HEK293 (cell line): ENCODE results near the gene WLS.

ENCODE experiments used
- CTCF ChIA-PET: fragments of 350-600 bp; formaldehyde crosslinking; extraction: SDS; loops from one replicate; lab custom pipeline; 2021; ENCODE audit warnings: antibody characterized with exemption; lab: Yijun Ruan, JAX
- POLR2A ChIA-PET: fragments of 300-600 bp; formaldehyde crosslinking; extraction: SDS; loops from one replicate; lab custom pipeline; 2020; ENCODE audit warnings: antibody characterized with exemption, inconsistent platforms; lab: Yijun Ruan, JAX
- H3K27ac ChIP-seq: fragments of 200-500 bp; sonication (Bioruptor generic); 2 replicates; pipeline ENCODE4 v1.5.1; 2014; ENCODE audit warnings: low read depth, low read length, control low read depth, inconsistent platforms; ENCODE audit errors: extremely low read depth
- H3K36me3 ChIP-seq, 2 experiments: fragments of 200-500 bp in 1 of 2; sonication (Bioruptor generic) in 1 of 2; 1 replicate in 1 of 2; 2 replicates in 1 of 2; pipeline ENCODE4 v1.5.1; 2014 to 2017; ENCODE audit warnings: inconsistent platforms in 2 of 2, low read length in 2 of 2; ENCODE audit not compliant: control insufficient read depth in 2 of 2, insufficient read depth in 1 of 2
- H3K4me1 ChIP-seq: fragments of 200-500 bp; sonication (Bioruptor generic); 2 replicates; pipeline ENCODE4 v1.5.1; 2014; ENCODE audit warnings: mild to moderate bottlenecking, low read length, inconsistent platforms; ENCODE audit not compliant: control insufficient read depth, insufficient read depth
- H3K4me3 ChIP-seq: 2 replicates; pipeline ENCODE4 v1.5.1; 2011; ENCODE audit warnings: low read depth, mild to moderate bottlenecking, control low read depth, low read length, moderate library complexity
- H3K9me3 ChIP-seq: fragments of 200-500 bp; sonication (Bioruptor generic); 2 replicates; pipeline ENCODE4 v1.5.1; 2014; ENCODE audit warnings: low read depth, low read length, inconsistent platforms; ENCODE audit not compliant: control insufficient read depth, insufficient read depth
- BCL6B ChIP-seq: fragments of 450-650 bp; formaldehyde crosslinking; IDR thresholded peaks from 2 replicates; pipeline ENCODE4 v1.5.1; 2017; ENCODE audit warnings: missing biosample characterization, missing genetic modification characterization
- KLF10 ChIP-seq: fragments of 450-650 bp; IDR thresholded peaks from 2 replicates; pipeline ENCODE4 v1.5.1; 2018; ENCODE audit warnings: missing biosample characterization, mild to moderate bottlenecking, missing genetic modification characterization
- PRDM2 ChIP-seq: fragments of 450-650 bp; formaldehyde crosslinking; IDR thresholded peaks from 2 replicates; pipeline ENCODE4 v1.5.1; 2016; ENCODE audit warnings: missing biosample characterization, missing genetic modification characterization, borderline replicate concordance
- PRDM6 ChIP-seq: fragments of 450-650 bp; formaldehyde crosslinking; IDR thresholded peaks from 2 replicates; pipeline ENCODE4 v1.5.1; 2017; ENCODE audit warnings: missing biosample characterization, missing genetic modification characterization
- ZBTB11 ChIP-seq: fragments of 450-650 bp; formaldehyde crosslinking; conservative IDR thresholded peaks from 2 replicates; pipeline ENCODE4 v1.5.1; 2016; ENCODE audit warnings: low read depth, missing biosample characterization, missing genetic modification characterization
- ZBTB20 ChIP-seq: fragments of 450-650 bp; formaldehyde crosslinking; IDR thresholded peaks from 2 replicates; pipeline ENCODE4 v1.5.1; 2016; ENCODE audit warnings: missing biosample characterization, missing genetic modification characterization
- ZBTB44 ChIP-seq: fragments of 450-650 bp; IDR thresholded peaks from 2 replicates; pipeline ENCODE4 v1.5.1; 2018; ENCODE audit warnings: missing biosample characterization, mild to moderate bottlenecking, missing genetic modification characterization
- ZNF623 ChIP-seq: fragments of 450-650 bp; formaldehyde crosslinking; IDR thresholded peaks from 2 replicates; pipeline ENCODE4 v1.5.1; 2016; ENCODE audit warnings: missing biosample characterization, missing genetic modification characterization
- ZNF701 ChIP-seq: fragments of 450-650 bp; formaldehyde crosslinking; IDR thresholded peaks from 2 replicates; pipeline ENCODE4 v1.5.1; 2016; ENCODE audit warnings: missing biosample characterization, missing genetic modification characterization

WLS gene

GRCh38 chr1:68204977-68205630 lies 27.2 kb downstream of the WLS start:
- H3K4me3 ChIP-seq = no peak overlapping the region
- H3K4me1 ChIP-seq = peaks cover 28% of the 10 kb centered on the region
- H3K27ac ChIP-seq = no peak overlapping the region
- TF ChIP-seq ZBTB44 (tag by site-specific recombination) (0 out of 2 replicates have a peak, but pooled peaks have one; percentile 17), ZBTB11 (tag by site-specific recombination) (no peak), PRDM6 (peak; percentile 87), ZBTB20 (tag by site-specific recombination) (no peak), KLF10 (0 out of 2 replicates have a peak, but pooled peaks have one; percentile 8), PRDM2 (tag by site-specific recombination) (no peak), ZNF701 (tag by site-specific recombination) (no peak), ZNF623 (tag by site-specific recombination) (no peak), BCL6B (tag by site-specific recombination) (0 out of 2 replicates have a peak, but pooled peaks have one; percentile 22)
- ChIA-PET CTCF (no interaction called here), POLR2A (no interaction called here)
- H3K9me3 ChIP-seq = no peaks in the 10 kb centered on the region
- H3K36me3 ChIP-seq = no peaks in the 10 kb centered on the region
